Fibroblast of villous mesenchyme (primary cell): Measurements from ENCODE around the gene TAS2R43. TPM values are rescaled to one million over a fixed set of nuclear protein-coding genes. Genes with fewer than 3 reads are reported as not detected.
A peak's percentile ranks its signal among the peaks of the same experiment; 100 is the strongest.
"Not testable (repeated sequence)": the region's sequence is repeated elsewhere in the genome, so short reads cannot be mapped to it uniquely, and the experiment has no call there.

Experiments used
- DNase-seq: peaks from one replicate; pipeline ENCODE4 v3.0.0-alpha.2; 2010; ENCODE audit warnings: low read depth
- H3K4me3 ChIP-seq: 2 replicates; pipeline ENCODE4 v1.5.1; 2011; ENCODE audit warnings: low read depth, mild to moderate bottlenecking, low read length
- small RNA-seq: library from RNA; depleted of rRNA; stranded (forward); fragments of <200 nt; gene quantifications from one replicate; pipeline ENCODE3, GENCODE V24; 2012
- total RNA-seq: library from RNA; depleted of rRNA; stranded (reverse); fragments of >200 nt; gene quantifications from 2 replicates; pipeline ENCODE4 v1.2.3, GENCODE V29; 2012
- TF ChIP-seq, protein P1 (sequence below): IDR thresholded peaks from 2 replicates; pipeline ENCODE4 v1.5.1; 2012; ENCODE audit warnings: low read depth, mild to moderate bottlenecking, low read length; ENCODE audit not compliant: insufficient read depth

Gene TAS2R43
- total RNA-seq, 1 donor = 3.5 TPM

- peak; percentile 27 for DNase-seq
- TF ChIP-seq, protein P1, sequence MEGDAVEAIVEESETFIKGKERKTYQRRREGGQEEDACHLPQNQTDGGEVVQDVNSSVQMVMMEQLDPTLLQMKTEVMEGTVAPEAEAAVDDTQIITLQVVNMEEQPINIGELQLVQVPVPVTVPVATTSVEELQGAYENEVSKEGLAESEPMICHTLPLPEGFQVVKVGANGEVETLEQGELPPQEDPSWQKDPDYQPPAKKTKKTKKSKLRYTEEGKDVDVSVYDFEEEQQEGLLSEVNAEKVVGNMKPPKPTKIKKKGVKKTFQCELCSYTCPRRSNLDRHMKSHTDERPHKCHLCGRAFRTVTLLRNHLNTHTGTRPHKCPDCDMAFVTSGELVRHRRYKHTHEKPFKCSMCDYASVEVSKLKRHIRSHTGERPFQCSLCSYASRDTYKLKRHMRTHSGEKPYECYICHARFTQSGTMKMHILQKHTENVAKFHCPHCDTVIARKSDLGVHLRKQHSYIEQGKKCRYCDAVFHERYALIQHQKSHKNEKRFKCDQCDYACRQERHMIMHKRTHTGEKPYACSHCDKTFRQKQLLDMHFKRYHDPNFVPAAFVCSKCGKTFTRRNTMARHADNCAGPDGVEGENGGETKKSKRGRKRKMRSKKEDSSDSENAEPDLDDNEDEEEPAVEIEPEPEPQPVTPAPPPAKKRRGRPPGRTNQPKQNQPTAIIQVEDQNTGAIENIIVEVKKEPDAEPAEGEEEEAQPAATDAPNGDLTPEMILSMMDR = no peak
- H3K4me3 ChIP-seq = no peak overlapping the region
Measured at GRCh38 chr12:11067514-11067913, 24.6 kb downstream of the TAS2R43 start.

- DNase-seq, H3K4me3 ChIP-seq: not testable (repeated sequence)
Measured at GRCh38 chr12:11062194-11062593, 29.9 kb downstream of the TAS2R43 start, which contains the start of gene TAS2R46. TSS of gene TAS2R46 (minus strand) at chr12:11062294. CDS start at chr12:11062294, 0 bp downstream.

- no peak for DNase-seq
- H3K4me3 ChIP-seq = no peak overlapping the region
- TF ChIP-seq, protein P1 = no peak
Measured at GRCh38 chr12:11059784-11060183, 32.3 kb downstream of the TAS2R43 start.

DNA sequence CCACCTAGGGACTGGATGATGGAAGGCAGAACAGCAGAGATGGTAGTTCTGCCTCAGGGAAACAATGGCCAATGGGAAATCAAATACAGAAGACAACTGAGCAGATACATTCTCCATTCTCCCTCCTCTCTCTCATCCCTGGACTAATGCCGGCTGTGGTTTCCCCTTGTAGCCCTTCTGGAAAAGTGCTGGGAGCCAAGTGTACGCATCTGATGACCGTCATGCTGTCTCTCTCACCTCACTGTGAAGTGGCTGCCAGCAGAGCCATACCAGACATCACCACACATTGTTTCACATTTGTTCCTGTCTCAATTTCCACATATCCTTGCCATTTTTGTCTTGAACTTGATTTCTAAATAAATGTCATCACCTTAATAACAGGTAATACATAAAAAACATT is 33.1 kb downstream of the TAS2R43 start:
- no peak for DNase-seq
- TF ChIP-seq, protein P1 = no peak
- H3K4me3 ChIP-seq = no peak overlapping the region

DNA sequence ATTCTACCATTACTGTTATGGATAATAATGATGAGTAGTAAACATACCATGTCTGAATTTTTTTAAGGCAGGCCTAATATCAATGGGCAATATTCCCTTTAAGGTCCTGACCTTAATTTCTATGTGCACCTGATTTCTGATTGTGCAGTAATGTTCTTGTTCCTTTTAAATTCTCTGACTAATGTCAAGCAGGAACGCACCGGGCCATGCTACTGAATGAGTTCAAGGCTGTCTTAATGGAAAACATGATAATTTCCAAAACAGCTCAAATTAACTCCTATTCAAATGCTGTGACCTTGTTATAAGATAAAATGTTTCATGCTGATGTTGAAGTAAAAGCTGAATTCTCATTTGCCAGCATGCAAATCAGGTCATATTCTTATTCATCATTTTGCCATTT is 36.8 kb downstream of the TAS2R43 start:
- TF ChIP-seq, protein P1 = no peak
- no peak for DNase-seq
- no peak overlapping the region for H3K4me3 ChIP-seq

GRCh38 chr12:11049806-11050531 is 42.1 kb downstream of the TAS2R43 start:
- not testable (repeated sequence) for H3K4me3 ChIP-seq, DNase-seq

DNA sequence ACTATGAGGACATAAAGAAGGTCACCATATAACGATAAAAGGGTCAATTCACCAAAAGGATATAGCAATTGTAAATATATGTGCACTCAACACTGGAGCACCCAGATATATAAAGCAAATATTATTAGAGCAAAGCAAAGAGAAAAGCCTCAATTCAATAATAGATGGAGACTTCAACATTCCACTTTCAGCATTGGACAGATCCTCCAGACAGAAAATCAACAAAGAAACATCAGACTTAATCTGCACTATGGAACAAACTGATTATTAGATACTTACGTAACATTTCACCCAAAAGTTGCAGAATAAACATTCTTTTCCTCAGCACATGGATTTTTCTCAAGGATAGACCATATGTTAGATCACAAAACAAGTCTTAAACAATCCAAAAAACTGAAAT is 50.7 kb downstream of the TAS2R43 start:
- not testable (repeated sequence) for DNase-seq, H3K4me3 ChIP-seq

Small RNA genes within 50 kb of the gene (small RNA-seq; reads per million reads assigned to genes)
- gene AC018630.1 = not detected

Other genes starting within 250 kb of the TAS2R43 start
- gene PRR4, start 242.8 kb downstream of the TAS2R43 start, total RNA-seq = 2.3 and 3.5 TPM in 2 replicates
- gene PRH1, start 208.1 kb downstream of the TAS2R43 start, total RNA-seq = 30.2 and 32.9 TPM in 2 replicates
- gene TAS2R13, start 182.8 kb downstream of the TAS2R43 start, total RNA-seq = 3.0 and 3.9 TPM in 2 replicates
- 0.32 and 0.43 TPM in 2 replicates for gene PRH2, start 163.1 kb downstream of the TAS2R43 start, total RNA-seq
- 4.5 and 6.9 TPM in 2 replicates for gene TAS2R14, start 153.1 kb downstream of the TAS2R43 start, total RNA-seq
- 5.8 and 7.3 TPM in 2 replicates for gene TAS2R50, start 105.4 kb downstream of the TAS2R43 start, total RNA-seq
- 5.2 and 5.5 TPM in 2 replicates for gene TAS2R20, start 94.0 kb downstream of the TAS2R43 start, total RNA-seq
- gene TAS2R19, start 69.7 kb downstream of the TAS2R43 start, total RNA-seq = 4.8 and 7.8 TPM in 2 replicates
- gene TAS2R31, start 60.9 kb downstream of the TAS2R43 start, total RNA-seq = 7.3 and 8.4 TPM in 2 replicates
- gene TAS2R46, start 30.0 kb downstream of the TAS2R43 start, total RNA-seq = 4.2 and 4.3 TPM in 2 replicates
- 7.4 and 9.1 TPM in 2 replicates for gene TAS2R30, start 42.3 kb upstream of the TAS2R43 start, total RNA-seq
- gene SMIM10L1, start 78.9 kb upstream of the TAS2R43 start, total RNA-seq = 7.3 and 7.4 TPM in 2 replicates
- not detected in 2 replicates for gene TAS2R42, start 94.6 kb upstream of the TAS2R43 start, total RNA-seq
- gene PRB3, start 177.4 kb upstream of the TAS2R43 start, total RNA-seq = not detected in 2 replicates
- gene PRB4, start 218.1 kb upstream of the TAS2R43 start, total RNA-seq = not detected in 2 replicates